ENCODE results near the gene IRAK2. TPM values are rescaled to one million over a fixed set of nuclear protein-coding genes. Genes with fewer than 3 reads are reported as not detected.

IRAK2 gene
- total and polyA plus RNA-seq, 2 of the 8 experiments (the other 6 are each of a cell fraction or from before 2014, with no cell fraction given), result 1.5 TPM

GRCh38 chr3:10169000-10169496, 4.3 kb downstream of the IRAK2 start:
- 72% methylated on average over 8 of the region's 8 CpGs; no CpG with 5 or more reads in 1 of the 2 experiments for WGBS, 2 experiments (ENCODE audit: extremely low coverage in 1 of 2, insufficient coverage in 1 of 2, insufficient read length in 1 of 2, insufficient replicate concordance in 2 of 2, low coverage in 1 of 2, low lambda C conversion rate in 2 of 2, missing lambda C conversion rate in 1 of 2)

More at GRCh38 chr3:10169000-10169496, 4.3 kb downstream of the IRAK2 start:
- H3K27ac ChIP-seq (ENCODE audit: low read depth, low read length), result no peak overlapping the region
- no peak overlapping the region for H4K91ac ChIP-seq (replicated peaks; ENCODE audit: insufficient read length, low read length)
- POLR2A ChIA-PET (ENCODE audit: partially characterized antibody), result no interaction called here
- H4K20me1 ChIP-seq (replicated peaks in 1 of 2; ENCODE audit: control insufficient read depth in 1 of 2, insufficient read depth in 2 of 2, low read length in 2 of 2), result no peaks in the 10 kb centered on the region
- no peaks in the 10 kb centered on the region for H3K36me3 ChIP-seq (ENCODE audit: control insufficient read depth in 2 of 4, insufficient read depth in 4 of 4, low read length in 3 of 4)
- H2BK12ac ChIP-seq (ENCODE audit: low read depth, low read length), result no peak overlapping the region
- H3K79me2 ChIP-seq (ENCODE audit: control insufficient read depth in 1 of 2, insufficient read depth in 2 of 2, low read length in 2 of 2), result no peaks in the 10 kb centered on the region
- H3K4me1 ChIP-seq (replicated peaks in 1 of 4; ENCODE audit: control insufficient read depth in 3 of 4, insufficient read depth in 4 of 4, low read length in 3 of 4), result peaks cover 0 to 2% (median 0%) of the 10 kb centered on the region in 4 experiments; a peak in 2 of 7 replicates
- H3K9me3 ChIP-seq (ENCODE audit: insufficient read depth in 2 of 2, low read depth in 1 of 2, low read length in 1 of 2), result peaks cover 14 to 17% of the 10 kb centered on the region in 2 experiments; a peak in 3 of 4 replicates
- DNase-seq (ENCODE audit: low read depth in 1 of 2, low spot score in 2 of 2) (no peak), FAIRE-seq (no peak)
- H2BK120ac ChIP-seq (replicated peaks; ENCODE audit: low read depth, low read length), result no peak overlapping the region
- H3K4me2 ChIP-seq (ENCODE audit: insufficient read depth in 1 of 2, low read depth in 2 of 2, low read length in 2 of 2), result no peak overlapping the region
- H3K27me3 ChIP-seq (replicated peaks in 1 of 4; ENCODE audit: control insufficient read depth in 3 of 4, extremely low read depth in 1 of 4, insufficient read depth in 3 of 4, low read length in 3 of 4), result no peaks in the 10 kb centered on the region; a peak in 1 of 7 replicates
- no peaks in the 10 kb centered on the region for H3K79me1 ChIP-seq (ENCODE audit: low read depth, low read length)
- H3K14ac ChIP-seq (ENCODE audit: insufficient read length), result no peak overlapping the region
- H3K23ac ChIP-seq (ENCODE audit: insufficient read length), result no peak overlapping the region
- no peak overlapping the region for H3K18ac ChIP-seq (ENCODE audit: extremely low read depth, low read length)
- no peak overlapping the region for H4K8ac ChIP-seq (ENCODE audit: extremely low read depth, insufficient read depth, low read length)
- TF ChIP-seq TCF12 (IDR thresholded peaks at IDR 0.05; ENCODE audit: low read depth, low read length), result peak; percentile 36; the same call in 1 of the 2 replicates
- TF ChIP-seq TAF7 (optimal IDR thresholded peaks at IDR 0.05; ENCODE audit: borderline replicate concordance, low read depth, low read length), result no peak
- TF ChIP-seq KDM5A (IDR thresholded peaks at IDR 0.05; ENCODE audit: low read length), result no peak
- no peak for TF ChIP-seq GABPA (IDR thresholded peaks at IDR 0.05; ENCODE audit: borderline replicate concordance, insufficient read depth, low read length)
- TF ChIP-seq, protein P1, sequence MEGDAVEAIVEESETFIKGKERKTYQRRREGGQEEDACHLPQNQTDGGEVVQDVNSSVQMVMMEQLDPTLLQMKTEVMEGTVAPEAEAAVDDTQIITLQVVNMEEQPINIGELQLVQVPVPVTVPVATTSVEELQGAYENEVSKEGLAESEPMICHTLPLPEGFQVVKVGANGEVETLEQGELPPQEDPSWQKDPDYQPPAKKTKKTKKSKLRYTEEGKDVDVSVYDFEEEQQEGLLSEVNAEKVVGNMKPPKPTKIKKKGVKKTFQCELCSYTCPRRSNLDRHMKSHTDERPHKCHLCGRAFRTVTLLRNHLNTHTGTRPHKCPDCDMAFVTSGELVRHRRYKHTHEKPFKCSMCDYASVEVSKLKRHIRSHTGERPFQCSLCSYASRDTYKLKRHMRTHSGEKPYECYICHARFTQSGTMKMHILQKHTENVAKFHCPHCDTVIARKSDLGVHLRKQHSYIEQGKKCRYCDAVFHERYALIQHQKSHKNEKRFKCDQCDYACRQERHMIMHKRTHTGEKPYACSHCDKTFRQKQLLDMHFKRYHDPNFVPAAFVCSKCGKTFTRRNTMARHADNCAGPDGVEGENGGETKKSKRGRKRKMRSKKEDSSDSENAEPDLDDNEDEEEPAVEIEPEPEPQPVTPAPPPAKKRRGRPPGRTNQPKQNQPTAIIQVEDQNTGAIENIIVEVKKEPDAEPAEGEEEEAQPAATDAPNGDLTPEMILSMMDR (IDR thresholded peaks at IDR 0.05; ENCODE audit: control extremely low read depth in 1 of 3, insufficient read depth in 1 of 3, low read depth in 1 of 3, low read length in 3 of 3), result peak in 1 of 3 experiments; percentile 32; a peak in 1 of 4 replicates
- TF ChIP-seq POLR2AphosphoS5 (IDR thresholded peaks at IDR 0.05; ENCODE audit: low read depth, low read length), result no peak
- peak; percentile 75 for TF ChIP-seq CEBPB (IDR thresholded peaks at IDR 0.05; ENCODE audit: low read depth, low read length)
- TF ChIP-seq TEAD4 (IDR thresholded peaks at IDR 0.05; ENCODE audit: low read depth, low read length), result 0 out of 2 replicates have a peak, but pooled peaks have one; percentile 14
- peak in 1 of 2 experiments; percentile 95; a peak in 1 of 3 replicates for TF ChIP-seq EP300 (IDR thresholded peaks at IDR 0.05; ENCODE audit: borderline replicate concordance in 1 of 2, low read depth in 2 of 2, low read length in 2 of 2)
- peak; percentile 59; the same call in 1 of the 2 replicates for TF ChIP-seq SP1 (IDR thresholded peaks at IDR 0.05; ENCODE audit: low read depth, low read length)
- CTCF ChIA-PET (ENCODE audit: partially characterized antibody), result interaction anchor here (5.7 kb wide), 1 partner anchor 23 kb away, joined by 38 read pairs; no protein-coding TSS in a partner anchor
- no peak overlapping the region for H3K56ac ChIP-seq (replicated peaks; ENCODE audit: insufficient read length, low read depth, low read length)
- H3K9ac ChIP-seq (replicated peaks in 1 of 4; ENCODE audit: extremely low read depth in 1 of 4, low read depth in 3 of 4, low read length in 3 of 4), result no peak overlapping the region
- H2BK5ac ChIP-seq (ENCODE audit: low read depth, low read length), result no peak overlapping the region
- H2AFZ ChIP-seq (ENCODE audit: low read length), result no peak overlapping the region
- no peak overlapping the region for H3K4ac ChIP-seq (replicated peaks; ENCODE audit: insufficient read length, low read depth, low read length)
- no peak overlapping the region for H2BK20ac ChIP-seq (ENCODE audit: low read length)
- no peak overlapping the region for H2AK5ac ChIP-seq (ENCODE audit: low read depth, low read length)
- H3K4me3 ChIP-seq (ENCODE audit: extremely low read depth in 1 of 4, insufficient read depth in 2 of 4, low read depth in 3 of 4, low read length in 4 of 4), result no peak overlapping the region
- H3K23me2 ChIP-seq (ENCODE audit: low read depth, low read length), result peaks cover 6% of the 10 kb centered on the region; the same call in 1 of the 2 replicates
- H2BK15ac ChIP-seq (ENCODE audit: low read length), result no peak overlapping the region
- H4K5ac ChIP-seq (ENCODE audit: insufficient read length, low read depth, low read length), result no peak overlapping the region

All from H1 (cell line).